ENCODE results near the gene CHD6.

- TF ChIP-seq CTCF (IDR thresholded peaks at IDR 0.05): no peak
- TF ChIP-seq POLR2A (IDR thresholded peaks at IDR 0.05): no peak
Measured at GRCh38 chr20:41501376-41501775, 116.8 kb downstream of the CHD6 start.

Data from heart left ventricle (tissue), 13 donors.